ENCODE data around the gene RAB3C.

RAB3C gene

GRCh38 chr5:58767104-58767503, 184.2 kb downstream of the RAB3C start:
- TF ChIP-seq, protein P1, sequence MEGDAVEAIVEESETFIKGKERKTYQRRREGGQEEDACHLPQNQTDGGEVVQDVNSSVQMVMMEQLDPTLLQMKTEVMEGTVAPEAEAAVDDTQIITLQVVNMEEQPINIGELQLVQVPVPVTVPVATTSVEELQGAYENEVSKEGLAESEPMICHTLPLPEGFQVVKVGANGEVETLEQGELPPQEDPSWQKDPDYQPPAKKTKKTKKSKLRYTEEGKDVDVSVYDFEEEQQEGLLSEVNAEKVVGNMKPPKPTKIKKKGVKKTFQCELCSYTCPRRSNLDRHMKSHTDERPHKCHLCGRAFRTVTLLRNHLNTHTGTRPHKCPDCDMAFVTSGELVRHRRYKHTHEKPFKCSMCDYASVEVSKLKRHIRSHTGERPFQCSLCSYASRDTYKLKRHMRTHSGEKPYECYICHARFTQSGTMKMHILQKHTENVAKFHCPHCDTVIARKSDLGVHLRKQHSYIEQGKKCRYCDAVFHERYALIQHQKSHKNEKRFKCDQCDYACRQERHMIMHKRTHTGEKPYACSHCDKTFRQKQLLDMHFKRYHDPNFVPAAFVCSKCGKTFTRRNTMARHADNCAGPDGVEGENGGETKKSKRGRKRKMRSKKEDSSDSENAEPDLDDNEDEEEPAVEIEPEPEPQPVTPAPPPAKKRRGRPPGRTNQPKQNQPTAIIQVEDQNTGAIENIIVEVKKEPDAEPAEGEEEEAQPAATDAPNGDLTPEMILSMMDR (IDR thresholded peaks at IDR 0.05; ENCODE audit: low read depth, low read length) = no peak
- H3K27me3 ChIP-seq = no peaks in the 10 kb centered on the region
- H3K36me3 ChIP-seq = no peaks in the 10 kb centered on the region
- no peak for DNase-seq
- H3K4me1 ChIP-seq = peaks cover 3% of the 10 kb centered on the region
- H3K4me3 ChIP-seq (ENCODE audit: low read depth, low read length) = no peak overlapping the region
- no peaks in the 10 kb centered on the region for H3K9me3 ChIP-seq

- H3K4me3 ChIP-seq (ENCODE audit: low read depth, low read length) = no peak overlapping the region
- no peaks in the 10 kb centered on the region for H3K9me3 ChIP-seq
- no peaks in the 10 kb centered on the region for H3K36me3 ChIP-seq
- no peaks in the 10 kb centered on the region for H3K27me3 ChIP-seq
- TF ChIP-seq, protein P1 (IDR thresholded peaks at IDR 0.05; ENCODE audit: low read depth, low read length) = no peak
- DNase-seq = no peak
- peaks cover 23% of the 10 kb centered on the region for H3K4me1 ChIP-seq
Observed at GRCh38 chr5:58770136-58770535, 187.3 kb downstream of the RAB3C start.

DNA sequence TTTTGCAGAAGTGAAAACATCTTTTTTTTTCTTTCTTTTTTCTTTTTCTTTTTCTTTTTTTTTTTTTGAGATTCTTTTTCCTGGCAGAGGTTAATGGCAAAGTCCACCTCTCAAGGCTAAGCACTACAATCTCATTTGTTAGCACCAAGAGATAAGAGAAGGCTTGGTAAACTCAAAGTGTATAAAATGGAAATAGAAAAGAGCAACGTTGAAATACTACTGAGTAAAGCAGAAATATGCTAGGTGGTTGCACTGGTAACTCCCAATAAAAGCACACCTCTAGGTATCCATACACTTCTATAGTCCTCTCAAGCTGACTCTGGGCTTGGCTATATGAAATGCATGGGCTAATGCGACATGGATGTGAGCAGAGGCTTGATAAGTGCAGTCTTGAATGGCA, 188.9 kb downstream of the RAB3C start:
- TF ChIP-seq, protein P1 (IDR thresholded peaks at IDR 0.05; ENCODE audit: low read depth, low read length) = no peak
- Histone ChIP-seq H3K36me3 (no peaks in the 10 kb centered on the region), H3K9me3 (no peaks in the 10 kb centered on the region), H3K27me3 (no peaks in the 10 kb centered on the region), H3K4me1 (peaks cover 23% of the 10 kb centered on the region), H3K4me3 (ENCODE audit: low read depth, low read length) (no peak overlapping the region)
- no peak for DNase-seq

DNA sequence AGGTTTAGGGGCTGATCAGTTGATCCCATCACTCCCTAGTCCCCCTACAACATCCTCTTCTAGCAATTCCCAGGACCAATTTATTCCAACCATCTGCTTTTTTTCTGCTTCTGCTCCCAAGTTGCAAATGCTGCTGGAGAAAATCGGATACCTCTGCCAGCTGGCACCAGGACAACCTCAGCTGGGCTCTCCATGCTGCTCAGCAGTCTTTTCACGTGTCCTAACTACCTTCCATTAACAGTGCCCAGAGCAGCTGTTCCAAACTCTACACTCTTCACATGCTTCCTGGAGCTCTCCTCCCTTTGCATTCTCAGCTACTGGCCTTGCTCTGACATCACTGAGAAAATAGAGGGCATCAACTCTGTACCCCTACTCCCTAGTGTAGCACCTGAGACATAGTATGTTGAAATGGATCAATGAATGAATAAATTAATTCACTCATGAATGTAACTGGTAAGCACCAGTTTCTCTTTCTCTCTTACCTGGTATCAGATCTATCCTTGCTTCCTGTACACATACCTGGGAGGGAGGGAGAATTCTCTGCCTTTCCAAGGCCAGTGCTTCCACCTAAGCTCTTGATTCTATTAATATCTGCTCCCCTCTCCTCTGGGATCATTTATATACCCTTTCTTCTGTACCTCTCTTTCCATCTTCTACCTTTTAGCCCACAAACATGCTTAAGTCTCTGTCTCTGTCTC, 191.0 kb downstream of the RAB3C start:
- H3K4me1 ChIP-seq = peaks cover 23% of the 10 kb centered on the region
- no peaks in the 10 kb centered on the region for H3K9me3 ChIP-seq
- no peaks in the 10 kb centered on the region for H3K36me3 ChIP-seq
- DNase-seq = peak; percentile 68
- H3K4me3 ChIP-seq (ENCODE audit: low read depth, low read length) = no peak overlapping the region
- H3K27me3 ChIP-seq = no peaks in the 10 kb centered on the region
- TF ChIP-seq, protein P1 (IDR thresholded peaks at IDR 0.05; ENCODE audit: low read depth, low read length) = no peak

DNA sequence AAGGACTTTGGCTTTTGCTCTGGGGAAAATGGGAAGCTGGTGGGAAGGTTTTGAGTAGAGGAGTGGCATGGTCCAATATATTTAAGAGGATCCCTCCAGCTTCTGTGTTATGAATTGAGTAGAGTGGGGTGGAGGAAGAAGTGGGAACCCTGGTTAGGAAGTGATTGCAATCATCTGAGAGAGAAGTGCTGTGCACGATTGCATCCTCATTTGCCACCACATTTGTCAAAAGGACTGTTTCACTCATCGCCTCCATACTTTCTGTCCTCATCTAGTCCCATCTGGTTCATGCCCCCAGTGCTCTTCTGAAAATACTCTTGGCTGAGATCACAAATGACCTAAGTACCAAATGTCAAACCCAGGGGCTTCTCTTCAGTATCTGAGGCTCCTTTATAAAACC, 192.1 kb downstream of the RAB3C start:
- no peak for DNase-seq
- Histone ChIP-seq H3K4me1 (peaks cover 23% of the 10 kb centered on the region), H3K9me3 (no peaks in the 10 kb centered on the region), H3K4me3 (ENCODE audit: low read depth, low read length) (no peak overlapping the region), H3K27me3 (no peaks in the 10 kb centered on the region), H3K36me3 (no peaks in the 10 kb centered on the region)
- TF ChIP-seq, protein P1 (IDR thresholded peaks at IDR 0.05; ENCODE audit: low read depth, low read length) = no peak

- no peaks in the 10 kb centered on the region for H3K36me3 ChIP-seq
Observed at GRCh38 chr5:58775701-58776262, 192.9 kb downstream of the RAB3C start.

More at GRCh38 chr5:58775701-58776262, 192.9 kb downstream of the RAB3C start:
- no peaks in the 10 kb centered on the region for H3K27me3 ChIP-seq
- no peak overlapping the region for H3K4me3 ChIP-seq (ENCODE audit: low read depth, low read length)
- TF ChIP-seq, protein P1 (IDR thresholded peaks at IDR 0.05; ENCODE audit: low read depth, low read length) = no peak
- no peaks in the 10 kb centered on the region for H3K9me3 ChIP-seq
- H3K4me1 ChIP-seq = peaks cover 23% of the 10 kb centered on the region
- no peak for DNase-seq

All from BE2C (cell line).